Vagina (tissue), 2 donors: ENCODE data around the gene PSMC3IP. TPM values are rescaled to one million over a fixed set of nuclear protein-coding genes. Genes with fewer than 3 reads are reported as not detected.

ENCODE experiments used
- DNase-seq, 2 donors: peaks; one replicate each; pipeline ENCODE4 v3.0.0-alpha.2; 2017; ENCODE audit errors: extremely low spot score in 2 of 2
- H3K27ac ChIP-seq: fragments of 200-600 bp; sonication (generic); one replicate; pipeline ENCODE4 v1.5.1; 2019
- H3K27me3 ChIP-seq: fragments of 200-600 bp; sonication (generic); one replicate; pipeline ENCODE4 v1.5.1; 2019
- H3K36me3 ChIP-seq, 2 donors: fragments of 200-600 bp; sonication (generic); one replicate each; pipeline ENCODE4 v1.5.1; 2017 to 2019
- H3K4me1 ChIP-seq: fragments of 200-600 bp; sonication (generic); one replicate; pipeline ENCODE4 v1.5.1; 2019
- H3K4me3 ChIP-seq, 2 donors: fragments of 200-600 bp; sonication (generic); 1 replicate in 1 of 2; 2 replicates in 1 of 2; pipeline ENCODE4 v1.5.1; 2016 to 2019
- H3K9me3 ChIP-seq: fragments of 200-600 bp; sonication (generic); one replicate; pipeline ENCODE4 v1.5.1; 2019
- POLR2A ChIP-seq, 2 donors: fragments of 450-650 bp; IDR thresholded peaks; one replicate each; pipeline ENCODE4 v1.6.1; 2017; ENCODE audit warnings: antibody characterized with exemption in 2 of 2, mild to moderate bottlenecking in 2 of 2, moderate library complexity in 2 of 2
- POLR2AphosphoS5 ChIP-seq, 2 donors: sonication (generic); formaldehyde crosslinking; IDR thresholded peaks; one replicate each; pipeline ENCODE4 v1.9.0; 2017; ENCODE audit warnings: antibody characterized with exemption in 2 of 2, mild to moderate bottlenecking in 2 of 2, low read depth in 1 of 2; ENCODE audit not compliant: insufficient read depth in 1 of 2
- intact Hi-C: fragments of 100-400 bp; cut with DNase I; formaldehyde crosslinking; loops from one replicate; pipeline ENCODE4 v1.15.1; 2023
- total RNA-seq: library from RNA; depleted of rRNA; stranded (reverse); fragments of >200 nt; gene quantifications from one replicate; pipeline ENCODE4 v1.2.3, GENCODE V29; 2016
- TF ChIP-seq, protein P1 (sequence below), 3 experiments: fragments of 450-650 bp in 2 of 3; fragments of 200-600 bp in 1 of 3; sonication (generic) in 1 of 3; IDR thresholded peaks; one replicate each; pipeline ENCODE4 v1.5.1; 2017 to 2019; ENCODE audit warnings: antibody characterized with exemption in 3 of 3, mild to moderate bottlenecking in 2 of 3, moderate library complexity in 2 of 3

Gene PSMC3IP
- total RNA-seq, 1 donor from 2014 or later = 0.98 TPM

- Histone ChIP-seq H3K36me3 (peaks cover 0 to 55% of the 10 kb centered on the region in 2 donors), H3K4me3 (peak within 1 kb of the TSS; percentile 81 to 95), H3K9me3 (no peaks in the 10 kb centered on the region), H3K4me1 (peaks cover 50% of the 10 kb centered on the region), H3K27me3 (no peaks in the 10 kb centered on the region), H3K27ac (peak within 1 kb of the TSS; percentile 92)
- intact Hi-C loops = no loop called here
- TF ChIP-seq POLR2A (IDR thresholded peaks at IDR 0.05) (no peak), POLR2AphosphoS5 (IDR thresholded peaks at IDR 0.05; ENCODE audit: insufficient read depth in 1 of 2, low read depth in 1 of 2) (peak; percentile 83 to 89)
- TF ChIP-seq, protein P1, sequence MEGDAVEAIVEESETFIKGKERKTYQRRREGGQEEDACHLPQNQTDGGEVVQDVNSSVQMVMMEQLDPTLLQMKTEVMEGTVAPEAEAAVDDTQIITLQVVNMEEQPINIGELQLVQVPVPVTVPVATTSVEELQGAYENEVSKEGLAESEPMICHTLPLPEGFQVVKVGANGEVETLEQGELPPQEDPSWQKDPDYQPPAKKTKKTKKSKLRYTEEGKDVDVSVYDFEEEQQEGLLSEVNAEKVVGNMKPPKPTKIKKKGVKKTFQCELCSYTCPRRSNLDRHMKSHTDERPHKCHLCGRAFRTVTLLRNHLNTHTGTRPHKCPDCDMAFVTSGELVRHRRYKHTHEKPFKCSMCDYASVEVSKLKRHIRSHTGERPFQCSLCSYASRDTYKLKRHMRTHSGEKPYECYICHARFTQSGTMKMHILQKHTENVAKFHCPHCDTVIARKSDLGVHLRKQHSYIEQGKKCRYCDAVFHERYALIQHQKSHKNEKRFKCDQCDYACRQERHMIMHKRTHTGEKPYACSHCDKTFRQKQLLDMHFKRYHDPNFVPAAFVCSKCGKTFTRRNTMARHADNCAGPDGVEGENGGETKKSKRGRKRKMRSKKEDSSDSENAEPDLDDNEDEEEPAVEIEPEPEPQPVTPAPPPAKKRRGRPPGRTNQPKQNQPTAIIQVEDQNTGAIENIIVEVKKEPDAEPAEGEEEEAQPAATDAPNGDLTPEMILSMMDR (IDR thresholded peaks at IDR 0.05) = no peak
- DNase-seq = no peak
Measured at GRCh38 chr17:42566883-42567573, 10.5 kb downstream of the PSMC3IP start, which contains the start of gene MLX. Gene MLX (plus strand): TSS chr17:42567100. CDS start chr17:42567125, 25 bp downstream.

DNA sequence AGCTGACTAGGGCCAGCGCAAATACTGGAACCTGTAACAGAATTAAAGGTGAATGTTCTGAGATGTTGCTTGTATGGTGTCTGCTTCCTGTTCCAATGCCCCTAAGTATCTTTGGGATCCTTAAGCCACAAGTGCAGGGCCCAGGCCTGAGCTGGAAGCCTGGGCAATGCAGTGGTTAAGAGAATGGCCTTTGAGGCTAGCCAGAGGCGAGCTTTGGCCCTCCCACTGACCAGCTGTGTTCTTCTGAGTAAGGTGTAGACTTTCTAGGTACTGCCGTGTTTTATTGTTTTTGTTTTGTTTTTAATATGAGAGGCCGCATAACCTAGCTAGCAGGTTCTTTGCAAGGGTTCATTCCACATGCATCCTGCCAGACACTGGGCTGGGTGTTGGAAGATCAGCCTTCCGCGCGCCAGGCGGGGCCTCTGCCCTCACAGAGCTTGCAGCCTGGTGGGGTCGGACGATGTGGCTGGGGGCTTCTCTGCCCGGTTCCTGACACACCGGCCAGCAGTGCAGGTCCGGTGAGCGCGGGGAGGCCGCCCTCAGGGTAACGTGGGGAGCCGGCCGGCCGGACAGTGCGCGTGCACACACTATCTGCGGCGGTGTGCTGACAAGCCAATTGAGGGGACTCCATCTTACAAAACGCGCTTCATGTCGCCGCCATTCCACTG is 11.2 kb downstream of the PSMC3IP start:
- intact Hi-C loops = no loop called here
- peaks cover 0 to 48% of the 10 kb centered on the region in 2 donors for H3K36me3 ChIP-seq
- H3K9me3 ChIP-seq = no peaks in the 10 kb centered on the region
- H3K27ac ChIP-seq = peak overlapping the region; percentile 92
- H3K4me3 ChIP-seq = peak overlapping the region; percentile 81 to 95
- no peaks in the 10 kb centered on the region for H3K27me3 ChIP-seq
- TF ChIP-seq, protein P1 (IDR thresholded peaks at IDR 0.05) = no peak
- TF ChIP-seq POLR2A (IDR thresholded peaks at IDR 0.05) (no peak), POLR2AphosphoS5 (IDR thresholded peaks at IDR 0.05; ENCODE audit: insufficient read depth in 1 of 2, low read depth in 1 of 2) (no peak)
- DNase-seq = no peak
- H3K4me1 ChIP-seq = peaks cover 53% of the 10 kb centered on the region

DNA sequence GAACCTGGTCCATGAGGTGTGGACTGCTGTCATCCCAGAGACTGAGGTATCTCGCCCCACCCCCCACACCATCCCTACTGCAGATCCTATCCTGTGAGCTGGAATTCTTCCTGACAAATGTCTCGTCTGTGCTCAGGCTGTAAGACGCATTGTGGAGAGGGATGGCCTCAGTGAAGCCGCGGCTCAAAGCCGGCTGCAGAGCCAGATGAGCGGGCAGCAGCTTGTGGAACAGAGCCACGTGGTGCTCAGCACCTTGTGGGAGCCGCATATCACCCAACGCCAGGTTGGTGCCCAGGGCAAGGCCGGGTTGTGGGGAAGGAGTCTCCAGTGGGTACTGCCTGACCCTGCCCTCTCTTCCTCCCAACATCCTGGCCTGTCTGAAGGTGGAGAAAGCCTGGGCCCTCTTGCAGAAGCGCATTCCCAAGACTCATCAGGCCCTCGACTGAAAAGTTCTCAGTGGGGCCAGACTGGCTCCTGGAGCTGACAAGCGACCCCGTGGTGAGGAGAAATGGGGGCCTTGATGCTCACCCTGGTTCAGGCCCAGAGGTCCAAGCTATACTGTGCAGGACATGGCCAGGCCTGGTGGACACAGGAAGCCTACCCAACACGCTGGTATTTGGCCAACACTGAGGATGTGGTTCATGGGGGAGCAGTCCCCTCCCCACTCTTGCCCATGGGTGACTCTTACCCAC is 11.9 kb downstream of the PSMC3IP start:
- Histone ChIP-seq H3K36me3 (peaks cover 0 to 46% of the 10 kb centered on the region in 2 donors), H3K27ac (no peak overlapping the region), H3K4me3 (no peak overlapping the region), H3K4me1 (peaks cover 56% of the 10 kb centered on the region), H3K9me3 (no peaks in the 10 kb centered on the region), H3K27me3 (no peaks in the 10 kb centered on the region)
- intact Hi-C loops = no loop called here
- DNase-seq = no peak
- no peak for TF ChIP-seq POLR2A (IDR thresholded peaks at IDR 0.05)
- TF ChIP-seq, protein P1 (IDR thresholded peaks at IDR 0.05) = no peak
- TF ChIP-seq POLR2AphosphoS5 (IDR thresholded peaks at IDR 0.05; ENCODE audit: insufficient read depth in 1 of 2, low read depth in 1 of 2) = no peak

DNA sequence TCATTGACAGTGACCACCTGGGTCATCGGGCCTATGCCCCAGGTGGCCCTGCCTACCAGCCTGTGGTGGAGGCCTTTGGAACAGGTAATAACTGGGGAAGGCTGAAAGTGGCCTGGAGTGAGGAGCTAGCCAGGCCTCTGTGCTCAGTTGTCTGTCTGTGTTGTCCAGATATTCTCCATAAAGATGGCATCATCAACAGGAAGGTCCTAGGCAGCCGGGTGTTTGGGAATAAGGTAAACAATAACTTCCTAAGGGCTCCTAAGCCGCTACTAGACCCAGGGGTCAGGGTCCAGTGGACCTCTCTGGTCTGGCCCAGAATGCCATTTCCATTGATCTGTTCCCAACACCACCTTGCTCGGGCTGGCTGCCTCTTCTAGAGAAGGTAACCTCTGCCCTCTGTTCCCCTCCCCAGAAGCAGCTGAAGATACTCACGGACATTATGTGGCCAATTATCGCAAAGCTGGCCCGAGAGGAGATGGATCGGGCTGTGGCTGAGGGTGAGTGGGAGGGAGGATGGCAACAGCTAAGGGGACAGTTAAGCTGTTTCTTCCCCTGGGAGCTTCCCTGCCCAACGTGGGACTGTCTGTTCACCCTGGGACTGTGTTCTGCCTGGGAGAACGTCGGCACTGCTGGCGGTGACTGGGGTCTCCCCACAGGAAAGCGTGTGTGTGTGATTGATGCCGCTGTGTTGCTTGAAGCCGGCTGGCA is 12.6 kb downstream of the PSMC3IP start:
- H3K27ac ChIP-seq = no peak overlapping the region
- no peak for DNase-seq
- peaks cover 56% of the 10 kb centered on the region for H3K4me1 ChIP-seq
- H3K36me3 ChIP-seq = peaks cover 0 to 40% of the 10 kb centered on the region in 2 donors
- H3K4me3 ChIP-seq = no peak overlapping the region
- intact Hi-C loops = no loop called here
- TF ChIP-seq POLR2A (IDR thresholded peaks at IDR 0.05) (no peak), POLR2AphosphoS5 (IDR thresholded peaks at IDR 0.05; ENCODE audit: insufficient read depth in 1 of 2, low read depth in 1 of 2) (no peak)
- TF ChIP-seq, protein P1 (IDR thresholded peaks at IDR 0.05) = no peak
- H3K27me3 ChIP-seq = no peaks in the 10 kb centered on the region
- no peaks in the 10 kb centered on the region for H3K9me3 ChIP-seq
